Measurements from ENCODE around the gene SUN2.
A peak's percentile ranks its signal among the peaks of the same experiment; 100 is the strongest.

DNA sequence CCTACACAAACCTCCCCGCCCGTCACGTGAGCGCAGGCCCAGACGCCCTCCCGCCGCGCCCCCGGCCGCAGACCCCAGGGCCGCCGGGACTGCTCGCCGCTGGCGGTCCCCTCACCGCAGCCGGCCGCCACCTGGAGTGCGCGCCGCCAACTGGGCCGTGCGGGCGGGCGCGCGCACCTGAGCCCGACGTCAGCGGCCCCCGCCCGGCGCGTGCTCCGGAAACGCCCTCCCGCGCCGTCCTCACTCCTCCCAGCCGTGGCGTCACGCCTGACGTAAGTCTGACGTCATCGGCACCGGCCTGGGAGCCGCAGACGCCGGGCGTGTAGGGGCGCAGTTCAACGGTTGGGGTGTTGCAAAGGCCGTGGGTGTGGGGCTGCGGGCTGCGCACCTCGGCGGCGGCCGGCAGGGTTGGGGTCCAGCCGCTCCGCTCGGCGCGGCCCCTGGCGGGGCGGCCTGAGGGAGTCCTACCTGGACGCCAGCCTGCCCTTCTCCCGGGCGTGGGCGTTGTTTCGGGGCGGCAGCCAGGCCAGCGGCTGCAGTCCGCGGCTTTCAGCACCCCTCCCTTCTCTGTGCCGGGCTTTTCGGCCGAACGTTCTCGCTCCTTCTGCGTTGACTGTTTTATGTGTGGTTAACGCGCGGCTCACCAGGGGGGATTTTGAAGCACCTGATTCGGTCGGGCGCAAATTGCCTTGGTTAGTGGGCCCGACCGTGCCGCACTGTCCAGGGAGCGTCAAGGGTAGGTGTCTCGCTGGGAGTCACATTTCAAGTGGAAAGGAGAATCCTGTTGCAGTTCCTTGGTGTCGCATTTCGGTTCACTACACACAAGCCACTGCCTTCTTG lies 54.8 kb downstream of the SUN2 start, which contains the start of gene JOSD1:
- TF ChIP-seq CTCF (IDR thresholded peaks at IDR 0.05 in 4 of 5, conservative IDR thresholded peaks at IDR 0.05 in 1 of 5) (peak in 2 of 5 experiments; percentile 41 to 50), POLR2A (IDR thresholded peaks at IDR 0.05) (peak; percentile 100)

Data from gastrocnemius medialis (tissue), 4 donors.